K562 (cell line): Measurements from ENCODE around the gene PRRC2B. TPM values are rescaled to one million over a fixed set of nuclear protein-coding genes. Genes with fewer than 3 reads are reported as not detected.
A peak's percentile ranks its signal among the peaks of the same experiment; 100 is the strongest.

Source experiments
- ATAC-seq: fragments of 200-7000 bp; cut with Tn5 transposase; 3 replicates; pipeline ENCODE4 v1.9.1; 2020; ENCODE audit warnings: moderate library complexity
- BruUV-seq: library from RNA; stranded (reverse); fragments of 400-500 nt; replicated peaks from 2 replicates; lab custom pipeline; 2021; lab: Mats Ljungman, UMichigan
- CTCF ChIA-PET: fragments of 300-600 bp; formaldehyde crosslinking; extraction: SDS; loops from one replicate; lab custom pipeline; 2021; ENCODE audit warnings: low intra/inter-chr PET ratio; lab: Yijun Ruan, JAX
- POLR2A ChIA-PET: fragments of 300-600, 350-650 bp; sonication (Branson Sonifier 250); formaldehyde crosslinking; extraction: SDS; loops from one replicate; lab custom pipeline; 2021; ENCODE audit warnings: antibody characterized with exemption, inconsistent platforms; lab: Yijun Ruan, JAX
- DNase-seq, 4 experiments: peaks; one replicate each; pipeline versions ENCODE4 v3.0.0 to v3.0.0-alpha.2; 2011 to 2018; ENCODE audit warnings: low spot score in 3 of 4, mixed read lengths in 3 of 4; ENCODE audit errors: extremely low read depth in 1 of 4
- FAIRE-seq: peaks from 2 replicates; lab custom pipeline; 2011; peaks lifted over from hg19 to GRCh38; lab: Jason Lieb, UNC
- H2AFZ ChIP-seq: 2 replicates; pipeline ENCODE4 v1.6.0; 2011; ENCODE audit warnings: low read depth, low read length, control low read depth, inconsistent platforms
- H3K27ac ChIP-seq: fragments of 200-600 bp; 3 replicates; pipeline ENCODE4 v1.8.0; 2011; ENCODE audit warnings: low read depth, mild to moderate bottlenecking, control low read depth, inconsistent platforms, low read length, moderate library complexity, mixed read lengths; ENCODE audit errors: extremely low read depth
- H3K27me3 ChIP-seq, 2 experiments: fragments of 300-600 bp in 1 of 2; 2 replicates in 1 of 2; 3 replicates in 1 of 2; pipeline versions ENCODE4 v1.6.0 to v1.8.0; 2011; ENCODE audit warnings: inconsistent platforms in 2 of 2, low read length in 2 of 2, mild to moderate bottlenecking in 1 of 2, mixed read lengths in 1 of 2, moderate library complexity in 1 of 2; ENCODE audit not compliant: control insufficient read depth in 2 of 2, insufficient read depth in 2 of 2
- H3K36me3 ChIP-seq: fragments of 300-600 bp; 3 replicates; pipeline ENCODE4 v1.8.0; 2011; ENCODE audit warnings: mild to moderate bottlenecking, low read length, inconsistent platforms; ENCODE audit not compliant: control insufficient read depth, insufficient read depth
- H3K4me1 ChIP-seq, 2 experiments: fragments of 200-600 bp in 1 of 2; replicated peaks in 1 of 2; 2 replicates in 1 of 2; 3 replicates in 1 of 2; pipeline versions ENCODE4 v1.5.1 to v1.8.0; 2011; ENCODE audit warnings: inconsistent platforms in 2 of 2, low read length in 2 of 2, mild to moderate bottlenecking in 1 of 2, mixed read lengths in 1 of 2, moderate library complexity in 1 of 2; ENCODE audit not compliant: control insufficient read depth in 2 of 2, insufficient read depth in 2 of 2
- H3K4me2 ChIP-seq: 2 replicates; pipeline ENCODE4 v1.6.1; 2011; ENCODE audit warnings: low read length, control low read depth, inconsistent platforms, mixed read lengths; ENCODE audit not compliant: insufficient read depth
- H3K4me3 ChIP-seq: fragments of 200-600 bp; sonication (generic), shearing (Covaris generic); 2 replicates; pipeline ENCODE4 v1.5.1; 2016; ENCODE audit warnings: control low read depth, inconsistent platforms
- H3K79me2 ChIP-seq: fragments of 200-600 bp; 3 replicates; pipeline ENCODE4 v1.8.0; 2011; ENCODE audit warnings: low read length, inconsistent platforms; ENCODE audit not compliant: control insufficient read depth, insufficient read depth
- H3K9ac ChIP-seq, 2 experiments: 2 replicates each; pipeline versions ENCODE4 v1.6.0 to v1.6.1; 2011; ENCODE audit warnings: low read depth in 2 of 2, low read length in 2 of 2, control low read depth in 1 of 2, inconsistent platforms in 1 of 2, mild to moderate bottlenecking in 1 of 2, mixed read lengths in 1 of 2; ENCODE audit not compliant: insufficient read depth in 1 of 2
- H3K9me1 ChIP-seq: one replicate; pipeline ENCODE4 v1.6.0; 2011; ENCODE audit warnings: inconsistent platforms, mild to moderate bottlenecking, low read length, moderate library complexity; ENCODE audit not compliant: control insufficient read depth, insufficient read depth
- H3K9me3 ChIP-seq: replicated peaks from 2 replicates; pipeline ENCODE4 v1.5.1; 2011; ENCODE audit warnings: low read depth, low read length, inconsistent platforms; ENCODE audit not compliant: control insufficient read depth, insufficient read depth
- H4K20me1 ChIP-seq: replicated peaks from 2 replicates; pipeline ENCODE4 v1.6.1; 2011; ENCODE audit warnings: low read length, inconsistent platforms, mixed read lengths; ENCODE audit not compliant: control insufficient read depth, insufficient read depth
- CREM ChIP-seq: IDR thresholded peaks from 2 replicates; pipeline ENCODE4 v1.6.1; 2014; ENCODE audit warnings: antibody characterized with exemption, low read depth
- JUND ChIP-seq, 2 experiments: IDR thresholded peaks; 2 replicates in 1 of 2; 3 replicates in 1 of 2; pipeline ENCODE4 v1.6.1; 2011; ENCODE audit warnings: borderline replicate concordance in 2 of 2, low read depth in 2 of 2, low read length in 2 of 2, improper control_type of control experiment in 1 of 2, missing biosample characterization in 1 of 2, missing genetic modification characterization in 1 of 2, missing genetic modification reagents in 1 of 2
- POLR2G ChIP-seq: fragments of 200-400 bp; formaldehyde crosslinking; IDR thresholded peaks from 2 replicates; pipeline ENCODE4 v1.6.1; 2017; ENCODE audit warnings: low read depth, mild to moderate bottlenecking, antibody characterized with exemption, low read length, moderate library complexity
- RBFOX2 ChIP-seq: fragments of 200-400 bp; formaldehyde crosslinking; IDR thresholded peaks from 2 replicates; pipeline ENCODE4 v1.6.1; 2017; ENCODE audit warnings: low read depth, mild to moderate bottlenecking, low read length, moderate library complexity
- WGBS: fragments of 100-300 bp; shearing (Covaris generic); methylation state at CpG from one replicate; pipeline ENCODE4 v1.1.6; 2016; ENCODE audit warnings: low coverage, mixed read lengths; ENCODE audit not compliant: insufficient coverage; ENCODE audit errors: missing lambda C conversion rate; 5-methylcytosine and 5-hydroxymethylcytosine counted together
- in situ Hi-C: fragments of 300-500 bp; cut with MboI; formaldehyde crosslinking; loops from 4 replicates; pipeline ENCODE4 v1.15.0; 2018; ENCODE audit warnings: inconsistent platforms, mixed read lengths
- intact Hi-C: fragments of 100-400 bp; cut with micrococcal nuclease; formaldehyde crosslinking; loops from 2 replicates; pipeline ENCODE4 v1.14.2; 2022
- polyA plus RNA-seq, 8 experiments: library from polyadenylated mRNA; depleted of rRNA in 4 of 8; stranded (reverse) in 5 of 8; unstranded in 3 of 8; fragments of >200 nt; fragmentation: Nextera tagmentation in 2 of 8; fragmentation: Illumina TruSeq in 1 of 8; extraction: Ambion mirVana in 2 of 8; extraction: Trizol in 1 of 8; gene quantifications; 2 replicates each; pipeline versions ENCODE4 v1.2.1 to v1.2.3, GENCODE V29; 2011 to 2014; ENCODE audit warnings: inconsistent platforms in 1 of 8, missing spikeins in 1 of 8
- total RNA-seq, 7 experiments: library from RNA; depleted of rRNA in 6 of 7; stranded (reverse); fragments of >200 nt in 6 of 7; fragmentation: Illumina TruSeq in 2 of 7; extraction: Trizol in 2 of 7; gene quantifications; 2 replicates each; pipeline versions ENCODE4 v1.2.1 to v1.2.3, GENCODE V29; 2011 to 2021; ENCODE audit warnings: low replicate concordance in 1 of 7

The PRRC2B gene
- total and polyA plus RNA-seq, 9 of the 15 experiments (the other 6 are each of a cell fraction or from before 2014, with no cell fraction given), result 0.34 to 125 (median 30.9) TPM

- H3K9ac ChIP-seq, result 0 out of 4 replicates have a peak overlapping the region, but pooled peaks of 1 of the 2 experiments have one; percentile 4
- ATAC-seq, result no peak
- peak; percentile 41 for TF ChIP-seq RBFOX2
- peak; percentile 25; the same call in 1 of the 2 replicates for TF ChIP-seq POLR2G
- TF ChIP-seq CREM, result no peak
- TF ChIP-seq JUND (IDR thresholded peaks at IDR 0.05; ENCODE audit: borderline replicate concordance, low read depth, low read length), result no peak
- no peak for TF ChIP-seq JUND (tag; IDR thresholded peaks at IDR 0.05; ENCODE audit: borderline replicate concordance, low read depth, low read length)
- no peaks in the 10 kb centered on the region for H3K9me3 ChIP-seq
- BruUV-seq, result no TSS peak
- DNase-seq, result no peak
- intact Hi-C loops, result no loop called here
- 92% methylated on average over 21 of the region's 29 CpGs for WGBS
- ChIA-PET POLR2A (interaction anchor here (0.5 to 0.6 kb wide), 6 partner anchors 13 to 416 kb away, joined by 3 to 4 read pairs (median 3); no protein-coding TSS in a partner anchor), CTCF (no interaction called here)
- no peaks in the 10 kb centered on the region for H3K79me2 ChIP-seq
- no peak overlapping the region for H3K4me3 ChIP-seq
- H3K36me3 ChIP-seq, result peaks cover 93% of the 10 kb centered on the region; the same call in 2 of the 3 replicates
- H3K27me3 ChIP-seq, result no peaks in the 10 kb centered on the region
- H3K4me1 ChIP-seq, result peaks cover 0 to 20% of the 10 kb centered on the region in 2 experiments; a peak in 1 of 5 replicates
- no peaks in the 10 kb centered on the region for H3K9me1 ChIP-seq
- H3K27ac ChIP-seq, result no peak overlapping the region
- in situ Hi-C loops, result no loop called here
- H3K4me2 ChIP-seq, result no peak overlapping the region
- FAIRE-seq, result no peak
- no peaks in the 10 kb centered on the region; the same call in 1 of the 2 replicates for H4K20me1 ChIP-seq
- H2AFZ ChIP-seq, result no peak overlapping the region
These were observed 128.6 kb downstream of the PRRC2B start for GRCh38 chr9:131522257-131523085.
